ENCODE measurements around the gene CSTF3.

The CSTF3 gene

GRCh38 chr11:33063326-33063881 is 97.9 kb downstream of the CSTF3 start:
- Histone ChIP-seq H3K27me3 (ENCODE audit: control insufficient read depth, low read length) (no peaks in the 10 kb centered on the region), H3K4me3 (ENCODE audit: low read length) (no peak overlapping the region), H3K4me1 (ENCODE audit: control insufficient read depth, low read length) (peaks cover 24% of the 10 kb centered on the region), H3K9me2 (replicated peaks; ENCODE audit: control insufficient read depth, low read length) (no peaks in the 10 kb centered on the region), H3K4me2 (ENCODE audit: low read length) (no peak overlapping the region), H3F3A (ENCODE audit: control insufficient read depth, insufficient read depth) (no peaks in the 10 kb centered on the region), H3K79me2 (ENCODE audit: control insufficient read depth, low read length) (no peaks in the 10 kb centered on the region), H3K27ac (ENCODE audit: low read depth, low read length) (no peak overlapping the region), H3K36me3 (ENCODE audit: control insufficient read depth, low read length) (peaks cover 31% of the 10 kb centered on the region), H3K9me3 (ENCODE audit: control insufficient read depth, insufficient read depth, low read length) (no peaks in the 10 kb centered on the region), H4K20me1 (ENCODE audit: control insufficient read depth, insufficient read depth, low read depth, low read length) (no peaks in the 10 kb centered on the region)
- no peak for TF ChIP-seq EZH2phosphoT487 (IDR thresholded peaks at IDR 0.05; ENCODE audit: borderline replicate concordance, low read length)
- TF ChIP-seq CTCF (IDR thresholded peaks at IDR 0.05; ENCODE audit: low read depth, low read length, poor library complexity, severe bottlenecking) = no peak

- H3K4me3 ChIP-seq (ENCODE audit: low read length) = no peak overlapping the region
- H3F3A ChIP-seq (ENCODE audit: control insufficient read depth, insufficient read depth) = no peaks in the 10 kb centered on the region
- H3K36me3 ChIP-seq (ENCODE audit: control insufficient read depth, low read length) = peaks cover 37% of the 10 kb centered on the region
- TF ChIP-seq CTCF (IDR thresholded peaks at IDR 0.05; ENCODE audit: low read depth, low read length, poor library complexity, severe bottlenecking) = no peak
- no peak for TF ChIP-seq EZH2phosphoT487 (IDR thresholded peaks at IDR 0.05; ENCODE audit: borderline replicate concordance, low read length)
- no peak overlapping the region for H3K4me2 ChIP-seq (ENCODE audit: low read length)
- H3K79me2 ChIP-seq (ENCODE audit: control insufficient read depth, low read length) = no peaks in the 10 kb centered on the region
- no peaks in the 10 kb centered on the region for H3K9me3 ChIP-seq (ENCODE audit: control insufficient read depth, insufficient read depth, low read length)
- no peak overlapping the region for H3K27ac ChIP-seq (ENCODE audit: low read depth, low read length)
- H4K20me1 ChIP-seq (ENCODE audit: control insufficient read depth, insufficient read depth, low read depth, low read length) = no peaks in the 10 kb centered on the region
- no peaks in the 10 kb centered on the region for H3K27me3 ChIP-seq (ENCODE audit: control insufficient read depth, low read length)
- H3K9me2 ChIP-seq (replicated peaks; ENCODE audit: control insufficient read depth, low read length) = no peaks in the 10 kb centered on the region
- H3K4me1 ChIP-seq (ENCODE audit: control insufficient read depth, low read length) = peaks cover 24% of the 10 kb centered on the region
These were observed 99.1 kb downstream of the CSTF3 start for GRCh38 chr11:33062137-33062536.

GRCh38 chr11:33060271-33060670 is 101.0 kb downstream of the CSTF3 start:
- Histone ChIP-seq H3K9me3 (ENCODE audit: control insufficient read depth, insufficient read depth, low read length) (no peaks in the 10 kb centered on the region), H3K36me3 (ENCODE audit: control insufficient read depth, low read length) (peaks cover 27% of the 10 kb centered on the region), H3K9me2 (replicated peaks; ENCODE audit: control insufficient read depth, low read length) (no peaks in the 10 kb centered on the region), H3K27ac (ENCODE audit: low read depth, low read length) (no peak overlapping the region), H3K79me2 (ENCODE audit: control insufficient read depth, low read length) (no peaks in the 10 kb centered on the region), H4K20me1 (ENCODE audit: control insufficient read depth, insufficient read depth, low read depth, low read length) (no peaks in the 10 kb centered on the region), H3K4me1 (ENCODE audit: control insufficient read depth, low read length) (peaks cover 20% of the 10 kb centered on the region), H3K4me2 (ENCODE audit: low read length) (no peak overlapping the region), H3K27me3 (ENCODE audit: control insufficient read depth, low read length) (no peaks in the 10 kb centered on the region), H3K4me3 (ENCODE audit: low read length) (no peak overlapping the region), H3F3A (ENCODE audit: control insufficient read depth, insufficient read depth) (no peaks in the 10 kb centered on the region)
- TF ChIP-seq EZH2phosphoT487 (IDR thresholded peaks at IDR 0.05; ENCODE audit: borderline replicate concordance, low read length) (no peak), CTCF (IDR thresholded peaks at IDR 0.05; ENCODE audit: low read depth, low read length, poor library complexity, severe bottlenecking) (no peak)

Measured in DOHH2 (cell line).